ENCODE measurements around the gene HLA-DMA. TPM values are rescaled to one million over a fixed set of nuclear protein-coding genes. Genes with fewer than 3 reads are reported as not detected.

HLA-DMA gene
- total RNA-seq, 1 experiment from 2014 or later, result 22.1 TPM

GRCh38 chr6:32977272-32977952 lies 24.5 kb upstream of the HLA-DMA start:
- TF ChIP-seq CTCF (conservative IDR thresholded peaks at IDR 0.05), result no peak
- CTCF ChIA-PET, result no interaction called here

GRCh38 chr6:32976334-32977069 lies 23.6 kb upstream of the HLA-DMA start:
- Histone ChIP-seq H3F3A (ENCODE audit: insufficient read depth, low read depth) (peaks cover 93% of the 10 kb centered on the region), H3K9me3 (ENCODE audit: insufficient read depth, low read depth) (no peaks in the 10 kb centered on the region), H3K9me2 (ENCODE audit: insufficient read depth) (no peaks in the 10 kb centered on the region), H3K4me1 (replicated peaks; ENCODE audit: insufficient read depth) (peaks cover 20% of the 10 kb centered on the region), H3K27ac (no peak overlapping the region), H3K79me2 (ENCODE audit: low read depth) (peaks cover 76% of the 10 kb centered on the region), H3K4me3 (no peak overlapping the region), H2AFZ (no peak overlapping the region), H4K20me1 (ENCODE audit: insufficient read depth) (peaks cover 92% of the 10 kb centered on the region), H3K27me3 (ENCODE audit: insufficient read depth, low read depth) (no peaks in the 10 kb centered on the region), H3K4me2 (peak overlapping the region; percentile 18; the same call in 1 of the 2 replicates), H3K36me3 (ENCODE audit: low read depth) (peaks cover 88% of the 10 kb centered on the region)
- DNase-seq, result no peak
- POLR2A ChIA-PET (ENCODE audit: unreplicated experiment), result no interaction called here
- CTCF ChIA-PET, result no interaction called here
- BruUV-seq (replicated peaks), result no TSS peak
- intact Hi-C loops (cut with micrococcal nuclease; ENCODE audit: unreplicated experiment), result loop anchor here (10.0 kb wide), 2 partner anchors 782 to 1152 kb away; partner anchors contain the start of genes GPSM3, HSPA1B and PBX2
- no peak for TF ChIP-seq CTCF (conservative IDR thresholded peaks at IDR 0.05)
- no peak for TF ChIP-seq EZH2 (IDR thresholded peaks at IDR 0.05; ENCODE audit: low read depth)

More at GRCh38 chr6:32977272-32977952, 24.5 kb upstream of the HLA-DMA start:
- no TSS peak for BruUV-seq (replicated peaks)
- H3F3A ChIP-seq (ENCODE audit: insufficient read depth, low read depth), result peaks cover 99% of the 10 kb centered on the region
- DNase-seq, result no peak
- no peaks in the 10 kb centered on the region for H3K9me3 ChIP-seq (ENCODE audit: insufficient read depth, low read depth)
- no peak overlapping the region for H2AFZ ChIP-seq
- POLR2A ChIA-PET (ENCODE audit: unreplicated experiment), result interaction anchor here (0.5 kb wide), 1 partner anchor 9 kb away, joined by 3 read pairs; the partner anchor contains the start of gene BRD2
- peaks cover 20% of the 10 kb centered on the region for H3K4me1 ChIP-seq (replicated peaks; ENCODE audit: insufficient read depth)
- H3K9me2 ChIP-seq (ENCODE audit: insufficient read depth), result no peaks in the 10 kb centered on the region
- no peak overlapping the region for H3K27ac ChIP-seq
- H3K79me2 ChIP-seq (ENCODE audit: low read depth), result peaks cover 72% of the 10 kb centered on the region
- H3K4me2 ChIP-seq, result no peak overlapping the region
- H3K27me3 ChIP-seq (ENCODE audit: insufficient read depth, low read depth), result no peaks in the 10 kb centered on the region
- H3K36me3 ChIP-seq (ENCODE audit: low read depth), result peaks cover 85% of the 10 kb centered on the region
- H3K4me3 ChIP-seq, result no peak overlapping the region
- H4K20me1 ChIP-seq (ENCODE audit: insufficient read depth), result peaks cover 100% of the 10 kb centered on the region
- intact Hi-C loops (cut with micrococcal nuclease; ENCODE audit: unreplicated experiment), result loop anchor here (10.0 kb wide), 2 partner anchors 783 to 1153 kb away; partner anchors contain the start of genes GPSM3, HSPA1B and PBX2

GRCh38 chr6:32975886-32976285 lies 23.0 kb upstream of the HLA-DMA start:
- intact Hi-C loops (cut with micrococcal nuclease; ENCODE audit: unreplicated experiment), result loop anchor here (10.0 kb wide), 2 partner anchors 781 to 1151 kb away; partner anchors contain the start of genes GPSM3, HSPA1B and PBX2
- H3K4me2 ChIP-seq, result peak overlapping the region; percentile 95
- peaks cover 93% of the 10 kb centered on the region for H3F3A ChIP-seq (ENCODE audit: insufficient read depth, low read depth)
- no peak for TF ChIP-seq EZH2 (IDR thresholded peaks at IDR 0.05; ENCODE audit: low read depth)
- no peak overlapping the region for H2AFZ ChIP-seq
- H4K20me1 ChIP-seq (ENCODE audit: insufficient read depth), result peaks cover 86% of the 10 kb centered on the region
- no TSS peak for BruUV-seq (replicated peaks)
- POLR2A ChIA-PET (ENCODE audit: unreplicated experiment), result no interaction called here
- no peak overlapping the region for H3K27ac ChIP-seq
- H3K4me3 ChIP-seq, result no peak overlapping the region; the same call in 1 of the 2 replicates
- H3K79me2 ChIP-seq (ENCODE audit: low read depth), result peaks cover 80% of the 10 kb centered on the region
- CTCF ChIA-PET, result no interaction called here
- H3K36me3 ChIP-seq (ENCODE audit: low read depth), result peaks cover 86% of the 10 kb centered on the region
- H3K4me1 ChIP-seq (replicated peaks; ENCODE audit: insufficient read depth), result peaks cover 20% of the 10 kb centered on the region
- no peaks in the 10 kb centered on the region for H3K9me3 ChIP-seq (ENCODE audit: insufficient read depth, low read depth)
- DNase-seq, result no peak
- no peaks in the 10 kb centered on the region for H3K9me2 ChIP-seq (ENCODE audit: insufficient read depth)
- no peaks in the 10 kb centered on the region for H3K27me3 ChIP-seq (ENCODE audit: insufficient read depth, low read depth)

All from PC-9 (cell line).